NCI-H446 treated with DMSO at 0.1 percent for 48 hours (cell line): ENCODE measurements around the gene AP2B1.
"Not testable (repeated sequence)": the region's sequence is repeated elsewhere in the genome, so short reads cannot be mapped to it uniquely, and the experiment has no call there.

Source experiments
- DNase-seq: peaks from one replicate; lab custom pipeline; 2025; lab: John Stamatoyannopoulos, UW

The AP2B1 gene

GRCh38 chr17:35587074-35587961 is at the start of gene AP2B1:
AP2B1 (plus strand) TSS chr17:35587322; CDS start chr17:35594031, 6,709 bp downstream.
- peak; percentile 79 for DNase-seq

GRCh38 chr17:35537601-35538141 is 49.5 kb upstream of the AP2B1 start, which contains the start of gene SLFN12L:
SLFN12L (minus strand) TSS chr17:35537678; CDS start chr17:35522364, 15,314 bp downstream.
- no peak for DNase-seq

GRCh38 chr17:35539659-35540026 is 47.5 kb upstream of the AP2B1 start:
- DNase-seq: no peak

- DNase-seq: no peak
Observed at GRCh38 chr17:35540589-35541404, 46.3 kb upstream of the AP2B1 start.

- no peak for DNase-seq
Observed at GRCh38 chr17:35541434-35541833, 45.7 kb upstream of the AP2B1 start.

- no peak for DNase-seq
Observed at GRCh38 chr17:35542990-35543389, 44.1 kb upstream of the AP2B1 start.

- DNase-seq: no peak
Observed at GRCh38 chr17:35543856-35544255, 43.3 kb upstream of the AP2B1 start.

GRCh38 chr17:35545150-35545549 is 42.0 kb upstream of the AP2B1 start:
- no peak for DNase-seq

GRCh38 chr17:35546487-35546886 is 40.6 kb upstream of the AP2B1 start:
- no peak for DNase-seq

- no peak for DNase-seq
Observed at GRCh38 chr17:35548208-35548810, 38.8 kb upstream of the AP2B1 start.

GRCh38 chr17:35548978-35549377 is 38.1 kb upstream of the AP2B1 start:
- no peak for DNase-seq

- DNase-seq: no peak
Observed at GRCh38 chr17:35553310-35553709, 33.8 kb upstream of the AP2B1 start.

GRCh38 chr17:35554668-35555067 is 32.5 kb upstream of the AP2B1 start:
- DNase-seq: no peak

- DNase-seq: no peak
Observed at GRCh38 chr17:35555691-35556090, 31.4 kb upstream of the AP2B1 start.

- no peak for DNase-seq
Observed at GRCh38 chr17:35557353-35557752, 29.8 kb upstream of the AP2B1 start.

- DNase-seq: no peak
Observed at GRCh38 chr17:35559495-35560210, 27.5 kb upstream of the AP2B1 start.

GRCh38 chr17:35560703-35561102 is 26.4 kb upstream of the AP2B1 start, which contains the start of gene SLFN14:
SLFN14 (minus strand) TSS chr17:35560819; CDS start chr17:35558062, 2,757 bp downstream.
- DNase-seq: no peak

GRCh38 chr17:35563181-35563580 is 23.9 kb upstream of the AP2B1 start:
- DNase-seq: not testable (repeated sequence)

GRCh38 chr17:35566968-35567367 is 20.2 kb upstream of the AP2B1 start:
- DNase-seq: no peak

GRCh38 chr17:35568561-35568960 is 18.6 kb upstream of the AP2B1 start:
- DNase-seq: no peak

- no peak for DNase-seq
Observed at GRCh38 chr17:35569405-35569804, 17.7 kb upstream of the AP2B1 start.
